ENCODE data around the gene NARS2.

The NARS2 gene

GRCh38 chr11:78420255-78420764 lies 154.4 kb downstream of the NARS2 start:
- no peak for DNase-seq (ENCODE audit: low spot score)
- Histone ChIP-seq H3K27ac (ENCODE audit: poor library complexity, severe bottlenecking) (no peak overlapping the region), H3K27me3 (ENCODE audit: insufficient read depth, poor library complexity, severe bottlenecking) (no peaks in the 10 kb centered on the region), H3K4me1 (ENCODE audit: insufficient read depth, poor library complexity, severe bottlenecking) (peaks cover 9% of the 10 kb centered on the region), H3K36me3 (ENCODE audit: low read depth) (no peaks in the 10 kb centered on the region), H3K4me3 (ENCODE audit: severe bottlenecking) (no peak overlapping the region), H3K9me3 (ENCODE audit: severe bottlenecking) (no peaks in the 10 kb centered on the region)
- peak; percentile 66 for TF ChIP-seq CTCF (IDR thresholded peaks at IDR 0.05; ENCODE audit: poor library complexity, severe bottlenecking)
- ATAC-seq (ENCODE audit: low read depth), result no peak

GRCh38 chr11:78419327-78419726 lies 155.3 kb downstream of the NARS2 start:
- Histone ChIP-seq H3K4me3 (ENCODE audit: severe bottlenecking) (no peak overlapping the region), H3K36me3 (ENCODE audit: low read depth) (no peaks in the 10 kb centered on the region), H3K4me1 (ENCODE audit: insufficient read depth, poor library complexity, severe bottlenecking) (peaks cover 9% of the 10 kb centered on the region), H3K9me3 (ENCODE audit: severe bottlenecking) (no peaks in the 10 kb centered on the region), H3K27me3 (ENCODE audit: insufficient read depth, poor library complexity, severe bottlenecking) (no peaks in the 10 kb centered on the region), H3K27ac (ENCODE audit: poor library complexity, severe bottlenecking) (no peak overlapping the region)
- ATAC-seq (ENCODE audit: low read depth), result peak; percentile 64
- TF ChIP-seq CTCF (IDR thresholded peaks at IDR 0.05; ENCODE audit: poor library complexity, severe bottlenecking), result no peak
- no peak for DNase-seq (ENCODE audit: low spot score)

- H3K36me3 ChIP-seq (ENCODE audit: low read depth), result no peaks in the 10 kb centered on the region
- H3K4me1 ChIP-seq (ENCODE audit: insufficient read depth, poor library complexity, severe bottlenecking), result peaks cover 9% of the 10 kb centered on the region
- DNase-seq (ENCODE audit: low spot score) (no peak), ATAC-seq (ENCODE audit: low read depth) (no peak)
- H3K9me3 ChIP-seq (ENCODE audit: severe bottlenecking), result no peaks in the 10 kb centered on the region
- no peak for TF ChIP-seq CTCF (IDR thresholded peaks at IDR 0.05; ENCODE audit: poor library complexity, severe bottlenecking)
- peak overlapping the region; percentile 78 for H3K4me3 ChIP-seq (ENCODE audit: severe bottlenecking)
- no peaks in the 10 kb centered on the region for H3K27me3 ChIP-seq (ENCODE audit: insufficient read depth, poor library complexity, severe bottlenecking)
- no peak overlapping the region for H3K27ac ChIP-seq (ENCODE audit: poor library complexity, severe bottlenecking)
Observed at GRCh38 chr11:78418584-78419211, 156.0 kb downstream of the NARS2 start.

GRCh38 chr11:78417888-78418583 lies 156.6 kb downstream of the NARS2 start:
- H3K27ac ChIP-seq (ENCODE audit: poor library complexity, severe bottlenecking), result no peak overlapping the region

More at GRCh38 chr11:78417888-78418583, 156.6 kb downstream of the NARS2 start:
- H3K4me1 ChIP-seq (ENCODE audit: insufficient read depth, poor library complexity, severe bottlenecking), result peaks cover 9% of the 10 kb centered on the region
- peak overlapping the region; percentile 78 for H3K4me3 ChIP-seq (ENCODE audit: severe bottlenecking)
- H3K36me3 ChIP-seq (ENCODE audit: low read depth), result no peaks in the 10 kb centered on the region
- H3K27me3 ChIP-seq (ENCODE audit: insufficient read depth, poor library complexity, severe bottlenecking), result no peaks in the 10 kb centered on the region
- no peaks in the 10 kb centered on the region for H3K9me3 ChIP-seq (ENCODE audit: severe bottlenecking)
- no peak for TF ChIP-seq CTCF (IDR thresholded peaks at IDR 0.05; ENCODE audit: poor library complexity, severe bottlenecking)
- DNase-seq (ENCODE audit: low spot score) (no peak), ATAC-seq (ENCODE audit: low read depth) (peak; percentile 50)

Measured in RWPE2 (cell line).